HG02623 (cell line): ENCODE results near the gene KRTAP12-4.
"Not testable (repeated sequence)": the region's sequence is repeated elsewhere in the genome, so short reads cannot be mapped to it uniquely, and the experiment has no call there.

Experiments used
- ATAC-seq: cut with Tn5 transposase; IDR thresholded peaks from one replicate; pipeline ENCODE4 v1.9.1; 2021; ENCODE audit warnings: moderate library complexity; ENCODE audit not compliant: unreplicated experiment

Gene KRTAP12-4

GRCh38 chr21:44657635-44658540 lies 3.4 kb upstream of the KRTAP12-4 start, which contains the start of gene KRTAP12-3:
Gene KRTAP12-3, plus strand, starts transcription at chr21:44657932. Its CDS starts 48 bp downstream, at chr21:44657980.
- no peak for ATAC-seq

- no peak for ATAC-seq
These were observed 2.4 kb upstream of the KRTAP12-4 start for GRCh38 chr21:44656868-44657267.

- ATAC-seq = no peak
These were observed 543 bp downstream of the KRTAP12-4 start for GRCh38 chr21:44653656-44654575.

GRCh38 chr21:44653123-44653522 lies 1.3 kb downstream of the KRTAP12-4 start:
- no peak for ATAC-seq

GRCh38 chr21:44650973-44651675 lies 3.3 kb downstream of the KRTAP12-4 start:
- ATAC-seq = no peak

GRCh38 chr21:44650265-44650972 lies 4.0 kb downstream of the KRTAP12-4 start:
- no peak for ATAC-seq

GRCh38 chr21:44649521-44650100 lies 4.8 kb downstream of the KRTAP12-4 start:
- no peak for ATAC-seq

GRCh38 chr21:44648557-44649311 lies 5.7 kb downstream of the KRTAP12-4 start:
- ATAC-seq = no peak

GRCh38 chr21:44647222-44647552 lies 7.3 kb downstream of the KRTAP12-4 start:
- ATAC-seq = no peak

- ATAC-seq = not testable (repeated sequence)
These were observed 7.9 kb downstream of the KRTAP12-4 start, which contains the start of gene KRTAP10-11 for GRCh38 chr21:44646366-44647221. Gene KRTAP10-11, plus strand, starts transcription at chr21:44646414. Its CDS starts 45 bp downstream, at chr21:44646459.

GRCh38 chr21:44644878-44645277 lies 9.6 kb downstream of the KRTAP12-4 start:
- no peak for ATAC-seq

- no peak for ATAC-seq
These were observed 10.6 kb downstream of the KRTAP12-4 start for GRCh38 chr21:44643741-44644310.

- ATAC-seq = no peak
These were observed 13.7 kb downstream of the KRTAP12-4 start for GRCh38 chr21:44640761-44641160.

GRCh38 chr21:44639331-44639655 lies 15.2 kb downstream of the KRTAP12-4 start:
- ATAC-seq = no peak

GRCh38 chr21:44638506-44639330 lies 15.7 kb downstream of the KRTAP12-4 start:
- not testable (repeated sequence) for ATAC-seq

GRCh38 chr21:44637851-44638348 lies 16.6 kb downstream of the KRTAP12-4 start:
- not testable (repeated sequence) for ATAC-seq
